Measurements from ENCODE around the gene DMRTB1. TPM values are rescaled to one million over a fixed set of nuclear protein-coding genes. Genes with fewer than 3 reads are reported as not detected.

DMRTB1 gene
- total and polyA plus RNA-seq, 2 of the 8 experiments (the other 6 are each of a cell fraction or from before 2014, with no cell fraction given), result 0.06 to 0.35 TPM

DNA sequence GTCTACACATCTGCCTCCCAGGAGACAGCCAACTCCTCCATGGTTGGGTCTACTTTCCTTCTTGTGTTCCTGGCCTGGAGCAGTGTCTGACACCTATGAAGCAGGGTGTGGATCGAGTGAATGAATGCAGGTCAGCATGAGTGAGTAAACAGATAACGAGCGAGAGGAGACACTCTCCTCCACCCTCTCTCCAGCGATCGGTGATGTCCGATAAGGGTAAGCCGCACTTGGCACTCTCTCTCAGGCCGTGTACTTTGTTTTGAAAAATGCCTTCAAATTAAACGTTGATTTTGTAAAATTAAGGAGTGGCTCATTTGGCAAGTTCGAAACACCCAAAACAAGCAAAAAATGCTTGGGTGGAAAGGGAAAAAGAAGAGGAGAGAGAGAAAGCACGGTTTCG, 43.8 kb upstream of the DMRTB1 start:
- Histone ChIP-seq H4K5ac (ENCODE audit: insufficient read length, low read depth, low read length) (no peak overlapping the region), H2BK20ac (ENCODE audit: low read length) (peak overlapping the region; percentile 68), H3K79me2 (ENCODE audit: control insufficient read depth in 1 of 2, insufficient read depth in 2 of 2, low read length in 2 of 2) (no peaks in the 10 kb centered on the region), H3K36me3 (ENCODE audit: control insufficient read depth in 2 of 4, insufficient read depth in 4 of 4, low read length in 3 of 4) (no peaks in the 10 kb centered on the region), H3K18ac (ENCODE audit: extremely low read depth, low read length) (peak overlapping the region; percentile 20; the same call in 1 of the 2 replicates), H3K9me3 (ENCODE audit: insufficient read depth in 2 of 2, low read depth in 1 of 2, low read length in 1 of 2) (no peaks in the 10 kb centered on the region; a peak in 1 of 4 replicates), H2AK5ac (ENCODE audit: low read depth, low read length) (peak overlapping the region; percentile 87; the same call in 1 of the 2 replicates), H3K27me3 (replicated peaks in 1 of 4; ENCODE audit: control insufficient read depth in 3 of 4, extremely low read depth in 1 of 4, insufficient read depth in 3 of 4, low read length in 3 of 4) (no peaks in the 10 kb centered on the region; a peak in 3 of 7 replicates), H3K23ac (ENCODE audit: insufficient read length) (no peak overlapping the region), H3K14ac (ENCODE audit: insufficient read length) (no peak overlapping the region), H4K20me1 (replicated peaks in 1 of 2; ENCODE audit: control insufficient read depth in 1 of 2, insufficient read depth in 2 of 2, low read length in 2 of 2) (no peaks in the 10 kb centered on the region), H3K4me2 (ENCODE audit: insufficient read depth in 1 of 2, low read depth in 2 of 2, low read length in 2 of 2) (no peak overlapping the region), H2BK15ac (ENCODE audit: low read length) (0 out of 2 replicates have a peak overlapping the region, but pooled peaks have one; percentile 84), H2AFZ (ENCODE audit: low read length) (no peak overlapping the region), H4K91ac (replicated peaks; ENCODE audit: insufficient read length, low read length) (peak overlapping the region; percentile 67), H3K4me1 (replicated peaks in 1 of 4; ENCODE audit: control insufficient read depth in 3 of 4, insufficient read depth in 4 of 4, low read length in 3 of 4) (peaks cover 4 to 20% (median 11%) of the 10 kb centered on the region in 4 experiments; a peak in 6 of 7 replicates), H3K9ac (replicated peaks in 1 of 4; ENCODE audit: extremely low read depth in 1 of 4, low read depth in 3 of 4, low read length in 3 of 4) (no peak overlapping the region), H2BK12ac (ENCODE audit: low read depth, low read length) (peak overlapping the region; percentile 95; the same call in 1 of the 2 replicates), H3K79me1 (ENCODE audit: low read depth, low read length) (no peaks in the 10 kb centered on the region; the same call in 1 of the 2 replicates), H2BK120ac (replicated peaks; ENCODE audit: low read depth, low read length) (no peak overlapping the region), H3K23me2 (ENCODE audit: low read depth, low read length) (no peaks in the 10 kb centered on the region), H4K8ac (ENCODE audit: extremely low read depth, insufficient read depth, low read length) (no peak overlapping the region), H3K4ac (replicated peaks; ENCODE audit: insufficient read length, low read depth, low read length) (no peak overlapping the region), H2BK5ac (ENCODE audit: low read depth, low read length) (peak overlapping the region; percentile 78; the same call in 1 of the 2 replicates), H3K4me3 (ENCODE audit: extremely low read depth in 1 of 4, insufficient read depth in 2 of 4, low read depth in 3 of 4, low read length in 4 of 4) (no peak overlapping the region), H3K56ac (replicated peaks; ENCODE audit: insufficient read length, low read depth, low read length) (no peak overlapping the region), H3K27ac (ENCODE audit: low read depth, low read length) (no peak overlapping the region)
- ChIA-PET POLR2A (ENCODE audit: partially characterized antibody) (no interaction called here), CTCF (ENCODE audit: partially characterized antibody) (interaction anchor here (0.7 kb wide), 1 partner anchor 10 kb away, joined by 3 read pairs; no protein-coding TSS in a partner anchor)
- FAIRE-seq (no peak), DNase-seq (ENCODE audit: low read depth in 1 of 2, low spot score in 2 of 2) (peak in 1 of 2 experiments; percentile 34)
- 87% methylated on average over 12 of the region's 12 CpGs; no CpG with 5 or more reads in 1 of the 2 experiments for WGBS, 2 experiments (ENCODE audit: extremely low coverage in 1 of 2, insufficient coverage in 1 of 2, insufficient read length in 1 of 2, insufficient replicate concordance in 2 of 2, low coverage in 1 of 2, low lambda C conversion rate in 2 of 2, missing lambda C conversion rate in 1 of 2)
- TF ChIP-seq RNF2 (IDR thresholded peaks at IDR 0.05; ENCODE audit: borderline replicate concordance, low read depth, low read length, missing control alignments, poor library complexity, severe bottlenecking) (no peak), BRCA1 (IDR thresholded peaks at IDR 0.05; ENCODE audit: low read depth, low read length) (no peak), TAF7 (optimal IDR thresholded peaks at IDR 0.05; ENCODE audit: borderline replicate concordance, low read depth, low read length) (no peak), POU5F1 (IDR thresholded peaks at IDR 0.05; ENCODE audit: low read depth, low read length) (no peak), PHF8 (conservative IDR thresholded peaks at IDR 0.05; ENCODE audit: low read depth, low read length) (no peak), SAP30 (IDR thresholded peaks at IDR 0.05; ENCODE audit: insufficient read depth, insufficient replicate concordance, low read length) (no peak), BACH1 (IDR thresholded peaks at IDR 0.05; ENCODE audit: low read length) (no peak), KDM5A (IDR thresholded peaks at IDR 0.05; ENCODE audit: low read length) (no peak), NRF1 (IDR thresholded peaks at IDR 0.05; ENCODE audit: low read depth, low read length) (no peak), POLR2AphosphoS5 (IDR thresholded peaks at IDR 0.05; ENCODE audit: low read depth, low read length) (no peak), YY1 (IDR thresholded peaks at IDR 0.05; ENCODE audit: low read depth, low read length) (no peak), ZNF274 (IDR thresholded peaks at IDR 0.05; ENCODE audit: borderline replicate concordance, extremely low read depth, low read length) (no peak), JUND (IDR thresholded peaks at IDR 0.05; ENCODE audit: low read length) (no peak), KDM4A (IDR thresholded peaks at IDR 0.05; ENCODE audit: low read depth, low read length, severe bottlenecking) (no peak)
